Esophagus mucosa (tissue), 1 donor: ENCODE data around the gene BUD31. TPM values are rescaled to one million over a fixed set of nuclear protein-coding genes. Genes with fewer than 3 reads are reported as not detected.
"Not testable (repeated sequence)": the region's sequence is repeated elsewhere in the genome, so short reads cannot be mapped to it uniquely, and the experiment has no call there.

ENCODE experiments used
- ATAC-seq: fragments of 200-7000 bp; cut with Tn5 transposase; one replicate; pipeline ENCODE4 v1.9.1; 2020
- total RNA-seq: library from RNA; stranded (reverse); gene quantifications from one replicate; pipeline ENCODE4 v1.2.4, GENCODE V29; 2023
- donor health status: DM: yes; HTN: yes; CAD: no.

Gene BUD31
- total RNA-seq, 1 donor from 2014 or later = 98.9 TPM

DNA sequence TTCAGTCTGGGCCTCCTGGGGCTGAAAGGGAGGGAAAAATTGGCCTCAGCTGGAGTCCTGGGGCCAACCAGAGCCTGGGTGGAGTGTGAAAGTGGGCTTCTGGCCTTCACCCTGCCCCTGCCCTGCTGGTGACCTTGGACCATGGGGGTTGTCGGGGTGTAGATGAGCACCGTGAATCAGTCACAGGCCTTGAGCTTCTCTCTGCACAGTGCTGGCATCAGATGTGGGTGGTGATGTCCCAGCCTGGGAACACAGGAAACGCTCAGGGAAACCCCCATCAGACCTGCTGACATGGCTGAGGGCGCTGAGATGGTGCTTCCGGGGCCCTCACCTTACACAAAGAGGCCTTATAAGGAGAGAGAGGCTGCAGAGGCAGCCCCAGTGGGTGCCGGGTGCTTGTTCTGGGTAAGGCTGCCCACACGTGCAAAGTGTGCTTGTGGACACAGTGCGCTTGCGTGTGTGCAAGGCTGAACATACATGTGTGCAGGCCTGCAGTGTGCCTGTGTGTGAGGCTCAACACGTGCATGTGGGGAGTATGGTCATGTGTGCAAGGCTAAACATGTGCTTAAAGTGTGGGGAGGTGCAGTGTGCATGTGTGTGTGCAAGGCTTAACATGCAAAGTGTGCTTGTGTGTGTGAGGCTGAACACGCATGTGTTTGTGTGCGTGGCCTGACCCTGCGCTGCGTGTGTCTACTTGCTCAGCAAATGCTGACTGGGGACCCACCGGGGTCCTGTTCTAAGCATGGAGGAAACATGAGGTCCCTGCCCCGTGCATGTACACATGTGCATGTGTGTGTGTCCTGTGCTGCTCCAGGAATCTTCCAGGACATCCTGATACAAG is 27.7 kb upstream of the BUD31 start:
- peak; percentile 66 for ATAC-seq

DNA sequence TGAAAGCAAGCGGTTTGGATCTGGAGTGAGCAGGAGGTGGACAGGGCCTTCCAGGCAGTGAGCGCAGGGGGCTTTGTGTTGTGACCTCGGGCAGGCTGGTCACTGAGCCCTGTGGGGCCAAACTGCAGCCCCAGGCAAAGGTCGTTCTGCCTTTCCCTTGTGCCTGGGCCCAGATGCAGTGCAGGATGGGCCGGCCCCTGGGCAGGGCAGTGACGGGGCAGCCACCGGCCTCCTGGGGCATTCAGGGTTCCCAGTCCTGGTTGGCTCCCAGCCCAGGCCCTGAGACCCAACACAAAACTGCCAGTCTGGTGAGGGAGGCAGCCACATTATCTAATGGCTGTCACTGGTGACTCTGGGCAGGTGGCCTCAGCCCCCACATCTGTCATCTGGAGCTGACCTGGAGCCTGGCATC is 27.1 kb upstream of the BUD31 start:
- no peak for ATAC-seq

DNA sequence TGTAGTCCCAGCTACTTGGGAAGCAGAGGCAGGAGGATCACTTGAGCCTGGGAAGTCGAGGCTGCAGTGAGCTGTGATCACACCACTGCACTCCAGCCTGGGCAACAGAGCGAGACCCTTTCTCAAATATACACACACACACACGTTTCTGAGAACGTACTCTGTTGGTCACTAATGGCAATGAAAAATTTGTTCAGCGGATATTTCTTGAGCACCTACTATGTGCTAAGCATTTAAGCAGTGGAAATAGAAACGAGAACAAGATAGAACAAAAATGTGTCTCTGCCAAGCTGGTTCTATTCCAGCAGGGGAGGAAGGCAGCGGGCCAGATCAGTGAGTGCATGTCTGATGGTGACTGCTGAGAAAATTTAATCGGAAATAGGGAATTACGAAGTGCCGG is 25.6 kb upstream of the BUD31 start:
- ATAC-seq = no peak

DNA sequence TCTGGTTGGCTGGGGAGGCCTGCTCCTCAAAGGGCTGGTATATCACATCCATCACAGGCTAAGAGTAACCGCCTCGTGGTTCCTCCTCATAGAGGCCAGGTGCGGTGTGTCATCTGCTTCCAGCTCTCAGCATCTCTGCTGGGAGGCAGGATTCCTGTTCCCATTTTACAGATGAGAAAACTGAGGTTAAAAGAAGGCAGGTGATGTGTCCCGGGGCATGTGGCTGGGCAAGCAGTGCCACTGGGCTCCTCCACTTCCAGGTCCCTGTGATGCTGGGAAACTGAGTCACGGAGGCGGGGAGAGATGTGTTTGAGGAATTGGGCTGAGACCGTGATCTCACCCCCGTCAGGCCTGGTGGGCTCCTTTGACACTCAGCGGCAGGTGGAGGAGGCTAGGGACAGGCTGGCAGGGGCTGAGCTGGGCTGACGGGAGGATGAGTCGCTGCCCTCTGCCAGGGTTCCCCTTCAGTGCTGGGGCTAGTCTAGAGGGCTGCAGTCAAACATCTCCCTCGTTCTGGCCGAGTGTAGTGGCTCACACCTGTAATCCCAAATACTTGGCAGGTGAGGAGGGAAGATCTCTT is 24.9 kb upstream of the BUD31 start:
- ATAC-seq = no peak

DNA sequence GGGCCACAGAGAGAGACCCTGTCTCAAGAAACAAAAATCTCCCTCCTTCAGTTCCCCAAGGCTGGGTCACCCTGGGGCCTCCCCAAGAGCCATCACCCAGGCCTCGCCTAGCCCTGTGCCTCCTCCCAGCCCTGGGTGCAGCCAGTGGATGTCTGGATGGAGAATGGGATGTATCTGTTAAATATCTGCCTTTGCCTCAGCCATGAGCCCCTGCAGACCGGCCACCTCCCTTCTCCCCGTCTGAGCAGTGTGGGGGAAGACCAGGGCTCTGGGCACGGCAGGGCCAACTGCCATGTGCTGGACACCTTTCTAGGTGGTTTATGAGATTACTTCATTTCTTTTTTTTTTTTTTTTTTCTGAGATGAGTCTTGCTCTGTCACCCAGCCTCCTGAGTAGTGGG is 24.2 kb upstream of the BUD31 start:
- ATAC-seq = no peak

DNA sequence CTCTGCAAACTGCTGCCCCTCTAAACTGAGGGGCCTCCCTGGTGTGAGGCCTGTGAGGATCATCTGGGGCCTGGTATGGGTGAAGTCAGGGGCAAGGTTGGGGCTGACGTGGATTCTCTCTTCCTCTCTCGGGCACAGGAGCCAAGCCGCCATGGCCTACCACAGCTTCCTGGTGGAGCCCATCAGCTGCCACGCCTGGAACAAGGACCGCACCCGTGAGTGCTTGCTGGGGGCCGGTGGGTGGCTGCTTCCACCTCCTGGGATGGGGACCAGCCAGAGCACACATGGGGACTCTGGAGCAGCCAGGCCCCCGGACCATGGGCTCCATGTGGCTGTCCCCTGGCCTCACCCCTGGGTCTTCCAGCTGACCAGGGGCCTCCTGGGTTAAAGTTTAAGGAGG is 23.2 kb upstream of the BUD31 start:
- ATAC-seq = no peak

DNA sequence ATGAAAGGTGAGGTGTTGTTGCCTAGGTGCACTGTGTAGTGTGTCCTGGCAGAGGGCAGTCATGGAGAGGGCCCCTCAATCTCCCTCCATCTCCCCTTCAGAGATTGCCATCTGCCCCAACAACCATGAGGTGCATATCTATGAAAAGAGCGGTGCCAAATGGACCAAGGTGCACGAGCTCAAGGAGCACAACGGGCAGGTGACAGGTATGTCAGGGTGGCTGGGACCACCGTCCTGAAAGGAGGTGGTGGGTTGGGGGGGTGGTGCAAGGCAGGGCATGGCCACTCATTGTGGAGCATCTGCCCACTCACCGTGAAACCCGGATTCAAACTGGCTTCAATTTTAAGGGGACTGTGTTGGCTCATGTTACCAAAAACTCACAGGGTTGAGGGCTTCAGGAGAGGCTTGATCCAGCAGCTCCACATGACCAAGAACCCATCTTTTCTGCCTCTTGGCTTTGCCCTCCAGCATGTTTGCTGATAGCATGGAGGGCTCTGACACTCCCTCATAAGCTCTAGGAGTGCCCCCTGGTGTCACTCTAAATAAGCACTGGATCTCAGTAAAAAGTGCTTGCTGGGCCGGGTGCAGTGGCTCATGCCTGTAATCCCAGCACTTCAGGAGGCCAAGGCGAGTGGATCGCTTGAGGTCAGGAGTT is 22.1 kb upstream of the BUD31 start:
- ATAC-seq = no peak

DNA sequence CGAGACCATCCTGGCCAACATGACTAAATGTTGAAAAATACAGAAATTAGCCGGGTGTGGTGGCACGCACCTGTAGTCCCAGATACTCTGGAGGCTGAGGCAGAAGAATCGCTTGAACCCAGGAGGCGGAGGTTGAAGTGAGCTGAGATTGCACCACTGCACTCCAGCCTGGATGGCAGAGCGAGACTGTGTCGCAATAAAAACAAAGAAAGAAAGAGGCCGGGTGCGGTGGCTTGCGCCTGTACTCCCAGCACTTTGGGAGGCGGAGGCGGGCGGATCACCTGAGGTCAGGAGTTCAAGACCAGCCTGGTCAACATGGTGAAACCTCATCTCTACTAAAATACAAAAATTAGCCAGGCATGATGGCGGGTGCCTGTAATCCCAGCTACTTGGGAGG is 21.5 kb upstream of the BUD31 start:
- ATAC-seq = not testable (repeated sequence)

DNA sequence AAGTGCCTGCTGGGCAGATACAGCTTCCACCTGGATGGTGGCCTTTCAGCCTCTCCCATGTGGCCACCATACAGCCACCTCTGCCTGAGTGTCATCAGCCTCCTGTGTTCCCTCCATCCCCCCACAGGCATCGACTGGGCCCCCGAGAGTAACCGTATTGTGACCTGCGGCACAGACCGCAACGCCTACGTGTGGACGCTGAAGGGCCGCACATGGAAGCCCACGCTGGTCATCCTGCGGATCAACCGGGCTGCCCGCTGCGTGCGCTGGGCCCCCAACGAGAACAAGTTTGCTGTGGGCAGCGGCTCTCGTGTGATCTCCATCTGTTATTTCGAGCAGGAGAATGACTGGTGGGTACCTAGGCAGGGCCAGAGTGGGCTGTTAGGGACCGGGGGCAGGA is 20.9 kb upstream of the BUD31 start:
- ATAC-seq = no peak

DNA sequence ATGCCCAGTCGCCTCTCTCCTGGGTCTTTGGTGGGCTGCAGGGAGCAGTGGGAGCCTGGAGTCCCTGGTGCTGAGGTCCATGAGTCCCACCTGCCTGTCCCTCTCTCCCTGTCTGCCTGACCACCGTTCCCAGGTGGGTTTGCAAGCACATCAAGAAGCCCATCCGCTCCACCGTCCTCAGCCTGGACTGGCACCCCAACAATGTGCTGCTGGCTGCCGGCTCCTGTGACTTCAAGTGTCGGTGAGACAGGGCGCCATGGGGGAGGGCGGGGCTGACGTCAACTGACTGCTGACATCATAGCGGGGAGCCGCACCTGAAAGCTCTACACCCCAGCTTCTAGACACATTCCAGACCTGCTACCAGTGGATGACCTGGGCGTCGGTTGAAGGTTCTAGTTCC is 19.0 kb upstream of the BUD31 start:
- no peak for ATAC-seq

DNA sequence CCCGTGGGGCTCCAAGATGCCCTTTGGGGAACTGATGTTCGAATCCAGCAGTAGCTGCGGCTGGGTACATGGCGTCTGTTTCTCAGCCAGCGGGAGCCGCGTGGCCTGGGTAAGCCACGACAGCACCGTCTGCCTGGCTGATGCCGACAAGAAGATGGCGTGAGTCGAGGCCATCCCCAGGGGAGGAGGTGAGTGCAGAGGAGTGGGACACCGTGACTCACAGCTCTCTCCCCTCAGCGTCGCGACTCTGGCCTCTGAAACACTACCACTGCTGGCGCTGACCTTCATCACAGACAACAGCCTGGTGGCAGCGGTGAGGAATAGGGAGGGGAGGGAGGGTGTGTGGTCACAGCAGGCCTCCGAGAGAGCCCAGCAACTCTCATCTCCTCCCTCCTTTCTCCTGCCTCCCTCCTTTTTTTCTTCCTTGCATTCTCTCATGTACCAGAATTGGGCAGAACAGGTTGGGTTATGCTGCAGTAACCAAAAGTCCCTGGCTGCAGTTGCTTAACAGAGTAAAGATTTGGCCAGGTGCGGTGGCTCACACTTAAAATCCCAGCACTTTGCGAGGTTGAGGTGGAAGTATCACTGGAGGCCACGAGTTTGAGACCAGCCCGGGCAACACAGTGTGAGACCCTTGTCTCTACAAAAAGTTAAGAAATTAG is 17.7 kb upstream of the BUD31 start:
- ATAC-seq = no peak

DNA sequence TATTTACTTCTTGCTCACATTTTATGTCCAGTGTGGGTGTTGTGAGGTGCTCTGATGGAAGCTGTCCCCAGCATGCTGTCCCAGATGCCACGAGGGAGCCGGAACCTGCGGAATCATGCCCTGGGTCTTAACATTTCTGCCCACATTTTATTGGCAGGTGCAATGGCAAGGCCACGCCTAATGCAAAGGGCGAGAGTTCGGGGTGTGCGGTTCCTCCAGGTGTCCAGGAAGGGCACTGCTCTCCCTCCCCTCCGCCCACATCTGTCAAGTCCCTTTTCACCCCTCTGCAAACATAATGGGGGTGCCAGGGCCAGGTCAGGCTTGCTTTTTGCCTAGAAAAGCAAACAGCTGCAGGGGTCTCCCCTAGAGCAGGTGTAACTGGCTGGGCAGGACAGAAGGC is 16.7 kb upstream of the BUD31 start:
- peak; percentile 1 for ATAC-seq

DNA sequence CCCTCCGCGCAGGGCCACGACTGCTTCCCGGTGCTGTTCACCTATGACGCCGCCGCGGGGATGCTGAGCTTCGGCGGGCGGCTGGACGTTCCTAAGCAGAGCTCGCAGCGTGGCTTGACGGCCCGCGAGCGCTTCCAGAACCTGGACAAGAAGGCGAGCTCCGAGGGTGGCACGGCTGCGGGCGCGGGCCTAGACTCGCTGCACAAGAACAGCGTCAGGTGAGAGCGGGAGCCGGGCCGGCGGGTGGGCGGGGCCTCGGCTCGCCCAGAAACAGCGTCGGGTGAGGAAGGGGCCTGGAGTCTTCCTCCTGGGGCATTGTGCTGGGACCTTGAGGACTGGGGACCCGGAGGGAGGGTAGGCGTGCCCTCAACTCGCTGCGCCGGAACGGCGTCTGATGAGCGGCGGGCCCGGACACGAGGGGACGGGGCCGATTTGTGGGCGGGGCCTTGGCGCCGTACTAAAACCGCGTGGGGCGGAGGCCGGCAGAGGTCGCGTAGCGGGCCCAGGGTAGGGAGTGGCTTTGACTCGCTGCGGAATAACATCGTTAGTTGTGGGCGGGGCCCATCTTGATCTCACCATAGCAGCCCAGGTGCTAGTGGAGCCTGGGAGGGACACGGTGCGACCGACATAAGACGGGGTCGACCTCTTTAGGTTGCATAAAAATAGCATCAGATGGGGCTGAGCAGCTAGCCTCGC is 16.0 kb upstream of the BUD31 start:
- peak; percentile 91 for ATAC-seq

DNA sequence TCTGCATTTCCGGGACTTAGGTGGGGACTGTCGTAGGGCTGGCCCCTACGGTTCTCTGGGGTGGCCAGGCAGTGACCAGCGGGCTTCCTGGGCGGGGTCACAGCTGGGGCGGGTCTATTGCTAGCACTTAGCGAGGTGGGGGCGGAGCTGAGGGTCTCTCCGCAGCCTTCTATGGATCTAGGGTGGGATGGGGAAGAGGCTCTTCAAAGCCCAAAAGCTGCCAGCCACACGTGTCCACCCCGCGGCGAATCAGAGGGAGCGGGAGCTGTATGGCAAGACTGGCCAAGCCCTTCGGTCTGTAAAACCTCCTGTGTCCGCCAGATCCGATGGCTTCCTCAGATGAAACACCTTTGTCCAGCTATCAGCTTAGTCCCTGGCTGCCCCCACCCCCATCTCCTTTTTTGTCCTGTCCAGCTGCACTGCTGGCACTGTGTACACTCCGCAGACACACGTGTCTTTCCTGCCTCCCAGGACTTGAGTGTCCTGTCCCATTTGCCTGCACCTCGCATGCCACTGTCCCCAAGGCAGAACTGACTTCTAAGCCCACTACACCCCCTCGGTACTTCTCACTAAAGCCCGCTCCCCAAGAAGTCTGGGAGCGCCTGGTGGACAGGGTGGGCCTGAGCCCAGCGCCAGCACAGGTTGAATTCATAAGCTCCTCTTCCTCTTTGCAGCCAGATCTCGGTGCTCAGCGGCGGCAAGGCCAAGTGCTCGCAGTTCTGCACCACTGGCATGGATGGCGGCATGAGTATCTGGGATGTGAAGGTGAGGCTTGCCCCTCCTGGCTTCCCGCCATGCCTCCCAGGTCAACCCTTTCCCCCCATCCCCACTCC is 15.2 kb upstream of the BUD31 start:
- no peak for ATAC-seq

DNA sequence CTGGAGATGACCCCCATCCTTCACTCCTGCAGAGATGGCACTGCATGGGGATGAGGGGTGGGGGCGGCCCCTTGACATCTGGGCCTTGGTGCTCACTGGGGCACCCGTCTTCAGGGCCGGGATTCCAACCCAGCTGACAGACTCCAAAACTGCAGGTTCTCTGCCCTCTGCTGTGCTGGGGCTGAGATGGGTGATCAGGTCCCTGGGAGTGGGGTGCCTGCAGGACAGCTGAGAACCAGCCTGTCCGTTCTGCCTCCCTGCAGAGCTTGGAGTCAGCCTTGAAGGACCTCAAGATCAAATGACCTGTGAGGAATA is 14.6 kb upstream of the BUD31 start:
- no peak for ATAC-seq

DNA sequence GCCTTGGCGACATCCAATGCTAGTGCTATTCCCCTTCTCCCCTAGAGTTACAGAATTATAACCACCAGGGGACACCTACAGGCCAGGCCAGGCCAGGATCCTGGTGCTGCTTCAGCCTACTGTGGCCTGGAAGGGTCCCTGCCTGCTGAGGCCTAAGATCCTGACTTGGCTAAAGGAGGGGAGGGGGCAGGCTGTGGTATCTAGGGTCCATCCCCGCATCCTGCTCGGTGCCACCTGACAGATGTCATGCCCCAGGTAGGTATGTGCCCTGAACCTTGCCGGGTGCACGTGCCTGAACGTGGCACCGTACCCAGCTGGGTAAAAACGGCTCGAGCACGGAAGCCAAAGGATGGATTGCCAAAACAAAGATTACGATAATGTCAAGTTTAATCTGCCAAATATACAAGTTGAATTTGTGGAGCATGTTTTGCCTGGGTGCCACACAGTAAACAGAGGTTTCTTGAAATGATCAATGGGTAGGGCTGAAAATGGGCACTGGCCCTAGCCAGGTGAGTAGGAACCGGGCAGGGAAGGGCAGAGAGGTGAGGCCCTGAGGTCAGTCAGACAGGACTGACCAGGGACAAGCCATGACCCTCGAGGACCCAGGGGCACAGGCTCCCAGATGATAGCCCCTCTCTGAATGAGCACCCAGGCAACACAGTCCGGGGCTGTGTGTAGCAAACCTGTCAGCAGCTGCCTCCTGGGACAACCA is 13.0 kb upstream of the BUD31 start:
- no peak for ATAC-seq

DNA sequence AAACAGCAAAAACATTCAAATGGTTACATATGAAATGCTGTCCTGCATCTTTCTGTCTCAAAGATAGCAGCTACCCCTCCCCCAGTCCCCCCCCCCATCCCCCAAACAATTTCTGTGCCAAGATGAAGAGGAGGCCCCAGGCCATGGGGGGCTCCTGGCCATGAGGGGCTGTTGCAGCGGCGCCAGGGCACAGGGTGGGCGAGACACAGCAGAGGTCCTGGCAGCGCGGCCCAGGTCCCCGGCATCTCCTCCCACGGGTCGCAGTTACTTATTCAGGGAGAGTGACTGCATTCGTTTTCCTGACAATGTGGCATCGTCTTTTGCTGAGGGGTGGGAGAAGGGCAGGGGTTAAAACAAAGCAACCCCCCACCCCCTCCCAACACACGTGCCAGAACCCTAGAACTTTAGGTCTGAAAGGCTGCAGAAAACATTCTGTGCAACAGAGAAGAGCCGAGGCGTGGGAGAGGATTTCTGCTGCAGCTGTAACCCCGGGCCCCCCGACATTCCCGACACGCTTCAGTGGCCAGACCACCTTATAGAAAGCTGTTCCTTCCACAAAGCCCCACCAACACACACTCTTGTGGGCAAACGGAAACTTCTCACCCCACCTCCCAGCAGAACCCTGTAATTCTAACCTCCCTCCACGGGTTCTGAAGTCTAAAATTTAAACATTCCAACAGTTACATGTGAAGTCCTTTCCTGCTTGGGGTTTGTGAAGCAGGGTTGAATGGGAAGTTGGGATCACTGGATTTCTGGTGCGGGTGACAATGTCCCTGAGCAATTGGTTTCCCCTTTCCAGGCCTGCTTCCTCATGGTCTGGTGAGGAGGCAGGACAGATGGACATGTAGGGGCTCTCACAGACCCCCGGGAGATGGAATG is 12.1 kb upstream of the BUD31 start:
- ATAC-seq = no peak

DNA sequence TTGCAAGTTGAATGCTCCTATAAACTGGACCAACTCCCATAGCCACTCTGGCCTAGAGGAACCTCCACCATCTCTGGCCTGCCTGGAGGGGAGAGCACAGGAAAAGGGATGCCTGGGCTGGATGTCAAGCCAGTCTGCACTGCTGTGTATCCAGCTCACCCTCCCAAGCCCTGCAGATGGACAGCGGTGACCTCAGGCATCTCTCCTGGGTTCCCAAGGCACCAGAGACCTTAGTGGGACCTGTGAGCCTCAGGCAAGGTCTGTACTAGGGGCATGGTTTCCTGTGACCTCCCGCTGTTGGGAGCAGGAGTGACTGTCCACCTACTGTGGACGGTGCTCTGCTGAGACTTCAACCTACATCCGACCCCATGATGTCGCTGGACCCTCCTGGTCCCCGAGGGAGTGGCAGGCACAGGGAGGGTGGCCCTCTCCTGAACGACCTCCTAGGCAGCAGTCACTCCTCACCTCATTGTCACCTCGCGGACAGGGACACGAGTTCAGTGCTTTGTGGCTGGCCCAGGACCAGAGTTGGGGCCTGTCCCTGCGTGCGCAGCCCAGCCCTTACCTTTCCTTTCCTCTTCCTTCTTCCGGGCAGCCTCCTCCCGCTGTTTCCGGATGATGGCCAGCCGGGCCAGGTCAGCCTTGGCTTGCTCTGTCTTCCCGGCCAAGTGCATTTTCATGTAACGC is 11.3 kb upstream of the BUD31 start:
- no peak for ATAC-seq

DNA sequence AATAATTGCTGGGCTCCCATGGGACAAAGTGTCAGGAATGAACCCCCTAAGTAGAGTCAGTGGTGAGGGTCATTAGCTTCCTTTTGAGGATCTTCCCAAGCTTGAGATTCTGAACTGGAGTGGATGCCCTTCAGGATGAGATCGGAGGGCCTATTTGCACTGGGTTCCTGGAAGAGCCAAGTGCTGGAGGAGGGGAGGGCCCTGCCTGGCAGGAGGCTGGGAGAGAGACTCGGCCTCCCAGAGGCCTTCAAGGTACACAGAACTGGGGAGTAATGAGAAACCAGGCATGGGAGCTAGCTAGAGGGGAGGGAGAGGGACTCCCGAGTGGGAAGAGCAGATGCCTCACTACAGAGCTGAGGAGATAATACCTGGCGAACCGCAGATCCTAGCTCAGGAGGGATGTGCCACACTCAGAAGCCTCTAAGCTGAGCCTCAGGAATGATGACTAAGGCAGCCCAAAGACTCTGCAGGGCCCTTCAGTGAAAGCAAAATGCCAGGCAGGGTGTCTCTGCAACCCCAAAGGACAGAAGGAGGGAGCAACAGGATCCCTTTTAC is 9.8 kb upstream of the BUD31 start:
- no peak for ATAC-seq
